ENCODE data around the gene CARD8. TPM values are rescaled to one million over a fixed set of nuclear protein-coding genes. Genes with fewer than 3 reads are reported as not detected.

CARD8 gene
- total and polyA plus RNA-seq, 2 experiments from 2014 or later, result 16.6 to 17.1 TPM

DNA sequence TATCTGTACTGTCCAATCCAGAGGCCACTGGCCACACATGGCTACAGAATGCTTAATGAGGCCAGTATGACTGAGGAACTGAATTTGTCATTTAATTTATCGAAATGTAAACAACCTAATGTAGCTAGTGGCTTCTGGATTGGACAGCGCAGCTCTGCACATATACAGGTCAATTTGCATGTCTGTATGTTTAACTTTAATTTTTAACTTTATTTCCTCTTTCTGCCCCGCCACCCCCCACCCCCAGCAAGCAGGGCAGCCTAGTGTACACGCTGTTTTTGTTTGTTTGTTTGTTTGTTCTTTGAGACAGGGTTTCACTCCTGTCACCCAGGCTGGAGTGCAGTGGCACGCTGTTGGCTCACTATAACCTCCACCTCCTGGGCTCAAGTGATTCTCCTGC, 69.7 kb downstream of the CARD8 start:
- Mint-ChIP-seq H3K27me3 (ENCODE audit: insufficient read depth, low read depth, poor library complexity) (peaks cover 13% of the 10 kb centered on the region), H3K4me1 (peaks cover 8% of the 10 kb centered on the region; the same call in 1 of the 3 replicates), H3K9me3 (peaks cover 36% of the 10 kb centered on the region), H3K4me3 (no peak overlapping the region), H3K36me3 (ENCODE audit: low read depth) (peaks cover 61% of the 10 kb centered on the region), H3K27ac (no peak overlapping the region)
- Histone ChIP-seq H3K4me3 (no peak overlapping the region), H3K27me3 (ENCODE audit: insufficient read depth) (no peaks in the 10 kb centered on the region), H3F3A (replicated peaks; ENCODE audit: low read depth) (no peaks in the 10 kb centered on the region), H4K20me1 (replicated peaks; ENCODE audit: insufficient read depth) (peaks cover 3% of the 10 kb centered on the region; the same call in 1 of the 2 replicates), H3K36me3 (ENCODE audit: insufficient read depth) (peaks cover 12% of the 10 kb centered on the region), H3K4me2 (no peak overlapping the region), H3K4me1 (ENCODE audit: insufficient read depth) (no peaks in the 10 kb centered on the region; the same call in 1 of the 2 replicates), H3K9me2 (ENCODE audit: insufficient read depth) (no peaks in the 10 kb centered on the region), H3K79me2 (replicated peaks; ENCODE audit: insufficient read depth) (no peaks in the 10 kb centered on the region), H2AFZ (no peak overlapping the region), H3K27ac (ENCODE audit: low read depth) (no peak overlapping the region)
- no peak for DNase-seq (ENCODE audit: low spot score)
- no peak for ATAC-seq
- TF ChIP-seq EZH2phosphoT487 (IDR thresholded peaks at IDR 0.05; ENCODE audit: unreplicated experiment) (no peak), NANOG (IDR thresholded peaks at IDR 0.05; ENCODE audit: borderline replicate concordance) (no peak), POLR2AphosphoS5 (IDR thresholded peaks at IDR 0.05; ENCODE audit: low read depth) (no peak), CREB1 (CRISPR knock-in tag; IDR thresholded peaks at IDR 0.05; ENCODE audit: low read depth) (no peak), ETS1 (IDR thresholded peaks at IDR 0.05) (no peak), STAT1 (IDR thresholded peaks at IDR 0.05; ENCODE audit: unreplicated experiment) (no peak), ZNF114 (CRISPR knock-in tag; IDR thresholded peaks at IDR 0.05) (no peak), ZNF462 (CRISPR knock-in tag; IDR thresholded peaks at IDR 0.05) (no peak), JUNB (IDR thresholded peaks at IDR 0.05; ENCODE audit: unreplicated experiment) (no peak), EZH2 (IDR thresholded peaks at IDR 0.05; ENCODE audit: low read depth, unreplicated experiment) (no peak), REST (IDR thresholded peaks at IDR 0.05; ENCODE audit: unreplicated experiment) (no peak), ZNF331 (CRISPR knock-in tag; IDR thresholded peaks at IDR 0.05; ENCODE audit: low read depth) (no peak)
- TF ChIP-seq, protein P1, sequence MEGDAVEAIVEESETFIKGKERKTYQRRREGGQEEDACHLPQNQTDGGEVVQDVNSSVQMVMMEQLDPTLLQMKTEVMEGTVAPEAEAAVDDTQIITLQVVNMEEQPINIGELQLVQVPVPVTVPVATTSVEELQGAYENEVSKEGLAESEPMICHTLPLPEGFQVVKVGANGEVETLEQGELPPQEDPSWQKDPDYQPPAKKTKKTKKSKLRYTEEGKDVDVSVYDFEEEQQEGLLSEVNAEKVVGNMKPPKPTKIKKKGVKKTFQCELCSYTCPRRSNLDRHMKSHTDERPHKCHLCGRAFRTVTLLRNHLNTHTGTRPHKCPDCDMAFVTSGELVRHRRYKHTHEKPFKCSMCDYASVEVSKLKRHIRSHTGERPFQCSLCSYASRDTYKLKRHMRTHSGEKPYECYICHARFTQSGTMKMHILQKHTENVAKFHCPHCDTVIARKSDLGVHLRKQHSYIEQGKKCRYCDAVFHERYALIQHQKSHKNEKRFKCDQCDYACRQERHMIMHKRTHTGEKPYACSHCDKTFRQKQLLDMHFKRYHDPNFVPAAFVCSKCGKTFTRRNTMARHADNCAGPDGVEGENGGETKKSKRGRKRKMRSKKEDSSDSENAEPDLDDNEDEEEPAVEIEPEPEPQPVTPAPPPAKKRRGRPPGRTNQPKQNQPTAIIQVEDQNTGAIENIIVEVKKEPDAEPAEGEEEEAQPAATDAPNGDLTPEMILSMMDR (conservative IDR thresholded peaks at IDR 0.05; ENCODE audit: low read depth in 2 of 2), result no peak

Data from GM23338 (cell line).